ENCODE results near the gene PTGFRN.
A peak's percentile ranks its signal among the peaks of the same experiment; 100 is the strongest.
"Not testable (repeated sequence)": the region's sequence is repeated elsewhere in the genome, so short reads cannot be mapped to it uniquely, and the experiment has no call there.

Gene PTGFRN

DNA sequence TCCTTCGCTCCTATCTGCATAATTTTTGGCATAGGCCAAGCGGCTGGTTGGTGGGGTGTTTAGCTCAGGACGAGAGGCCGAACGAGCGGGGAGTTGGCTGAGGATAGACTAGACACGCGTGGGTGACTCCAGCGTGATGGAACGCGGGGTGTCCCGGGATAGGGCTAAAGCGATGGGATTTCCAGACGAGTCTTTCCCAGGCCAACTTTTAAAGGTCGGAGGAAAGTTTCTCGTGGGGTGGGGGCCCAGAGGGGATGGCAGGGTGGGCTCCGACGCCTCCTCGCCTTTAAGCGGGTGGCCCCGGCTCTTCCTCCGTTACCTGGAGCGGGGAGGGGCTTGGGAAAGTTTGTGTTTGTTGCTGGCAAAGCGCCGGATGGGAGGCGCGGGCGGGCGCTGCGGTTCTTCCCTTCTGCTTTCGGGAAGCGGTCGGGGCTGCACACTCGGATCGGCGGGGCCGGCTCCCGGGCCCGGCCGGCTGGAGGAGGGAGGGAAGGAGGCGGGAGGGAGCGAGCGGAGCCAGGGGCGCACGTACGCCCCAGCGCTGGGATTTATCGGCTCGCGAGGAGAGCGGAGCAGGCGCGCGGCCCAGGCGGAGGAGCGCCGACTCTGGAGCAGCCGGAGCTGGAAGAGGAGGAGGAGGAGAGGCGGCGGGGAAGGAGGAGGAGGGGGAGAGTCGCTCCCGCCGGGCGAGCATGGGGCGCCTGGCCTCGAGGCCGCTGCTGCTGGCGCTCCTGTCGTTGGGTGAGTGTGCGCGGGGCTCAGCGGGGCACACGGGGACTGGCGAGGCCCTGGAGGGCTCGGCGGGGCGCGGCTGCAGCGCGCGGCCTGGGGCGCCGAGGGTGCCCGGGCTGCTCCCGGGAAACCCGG, at the start of gene PTGFRN:
TSS of gene PTGFRN (plus strand) at position 405 of the 867 bp plus-strand sequence. CDS start at position 693, 288 bp downstream.
- peak; percentile 9 for DNase-seq (ENCODE audit: low read depth)

DNA sequence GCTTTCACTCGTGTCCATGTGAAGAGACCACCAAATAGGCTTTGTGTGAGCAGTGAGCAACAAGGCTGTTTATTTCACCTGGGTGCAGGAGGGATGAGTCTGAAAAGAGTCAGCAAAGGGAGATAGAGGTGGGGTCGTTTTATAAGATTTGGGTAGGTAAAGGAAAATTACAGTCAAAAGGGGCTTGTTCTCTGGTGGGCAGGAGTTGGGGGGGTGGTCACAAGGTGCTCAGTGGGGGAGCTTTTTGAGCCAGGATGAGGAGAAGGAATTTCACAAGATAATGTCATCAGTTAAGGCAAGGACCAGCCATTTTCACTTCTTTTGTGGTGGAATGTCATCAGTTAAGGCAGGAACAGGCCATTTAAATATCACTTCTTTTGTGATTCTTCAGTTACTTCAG, 49.5 kb upstream of the PTGFRN start:
- not testable (repeated sequence) for DNase-seq (ENCODE audit: low read depth)

DNA sequence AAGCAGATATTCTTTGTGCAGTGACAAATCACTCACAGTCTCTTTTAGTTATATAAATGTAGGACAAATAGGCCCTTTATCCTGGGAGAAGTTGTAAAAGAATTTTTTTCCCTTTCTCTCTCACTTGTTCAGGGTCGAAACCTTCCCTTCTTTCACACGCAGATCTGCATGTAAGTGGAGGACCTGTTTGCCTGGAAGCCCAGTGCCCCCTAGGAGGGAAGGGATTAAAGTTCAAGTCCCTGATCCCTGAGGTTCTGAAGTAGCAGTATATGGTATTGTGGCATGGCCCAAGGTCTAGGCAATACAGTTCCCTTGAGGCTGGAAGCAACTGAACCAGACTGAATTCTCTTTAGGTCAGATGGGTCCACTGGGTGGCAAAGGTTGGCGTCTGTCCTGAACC, 48.6 kb upstream of the PTGFRN start:
- DNase-seq (ENCODE audit: low read depth), result no peak

DNA sequence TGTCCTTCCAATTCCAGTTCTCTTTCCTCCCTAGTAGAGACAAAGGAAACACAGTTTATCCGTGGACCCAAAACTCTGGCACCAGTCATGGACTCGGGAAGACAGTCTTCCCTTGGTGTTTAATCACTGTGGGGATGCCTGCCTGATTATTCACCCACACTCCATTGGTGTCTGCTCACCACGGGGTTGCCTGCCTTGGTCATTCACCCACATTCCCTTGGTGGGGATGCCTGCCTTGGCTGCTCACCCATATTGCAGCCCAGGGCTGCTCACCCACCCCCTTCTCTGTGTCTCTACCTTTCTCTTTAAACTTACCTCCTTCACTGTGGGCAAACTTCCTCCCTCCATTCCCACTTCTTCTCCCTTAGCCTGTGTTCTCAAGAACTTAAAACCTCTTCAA, 46.7 kb upstream of the PTGFRN start:
- DNase-seq (ENCODE audit: low read depth), result not testable (repeated sequence)

DNA sequence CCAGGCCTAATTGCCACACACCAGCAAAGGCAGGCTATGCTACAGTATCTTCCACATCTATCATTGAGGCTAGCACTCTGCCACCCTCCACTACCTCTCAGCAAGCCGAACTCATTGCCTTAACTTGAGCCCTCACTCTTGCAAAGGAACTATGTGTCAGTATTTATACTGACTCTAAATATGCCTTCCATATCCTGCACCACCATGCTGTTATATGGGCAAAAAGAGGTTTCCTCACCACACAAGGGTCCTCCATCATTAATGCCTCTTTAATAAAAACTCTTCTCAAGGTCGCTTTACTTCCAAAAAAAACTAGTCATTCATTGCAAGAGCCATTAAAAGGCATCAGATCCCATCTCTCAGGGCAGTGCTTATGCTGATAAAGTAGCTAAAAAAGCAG, 43.2 kb upstream of the PTGFRN start:
- DNase-seq (ENCODE audit: low read depth), result not testable (repeated sequence)

DNA sequence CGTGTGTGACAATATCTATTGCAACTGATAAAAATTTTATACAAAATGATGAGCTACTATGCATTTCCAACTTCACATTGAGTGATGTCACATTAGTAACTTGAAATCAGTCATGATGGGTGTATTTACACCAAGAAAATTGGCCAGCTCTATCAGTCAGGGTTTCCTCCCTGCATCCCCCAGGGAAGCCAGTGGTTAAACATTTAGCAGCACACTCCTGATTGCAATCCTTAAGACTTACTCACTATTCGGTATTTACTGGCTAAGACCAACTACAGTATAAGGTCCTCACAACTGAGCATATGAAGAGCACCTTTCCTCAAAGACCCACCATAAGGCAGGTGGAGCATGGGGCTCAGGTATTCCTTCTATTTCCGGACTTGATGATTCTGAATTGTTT, 41.3 kb upstream of the PTGFRN start:
- no peak for DNase-seq (ENCODE audit: low read depth)

DNA sequence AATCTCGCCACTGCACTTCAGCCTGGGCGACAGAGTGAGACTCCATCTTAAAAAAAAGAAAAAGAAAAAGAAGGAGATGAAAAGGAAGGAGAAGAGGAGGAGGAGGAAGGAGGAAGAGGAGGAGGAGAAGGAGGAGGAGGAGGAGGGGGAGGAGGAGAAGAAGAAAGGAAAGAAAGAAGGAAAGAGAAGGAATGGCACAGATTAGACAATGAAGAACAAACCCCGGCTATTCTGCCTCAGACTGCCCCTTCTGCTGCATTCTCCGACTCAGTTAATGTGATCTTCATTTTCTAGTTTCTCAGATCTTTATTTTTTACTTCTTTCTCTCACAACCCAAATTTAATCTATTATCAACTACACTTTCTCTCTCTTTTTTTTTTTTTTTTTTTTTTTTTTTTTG, 40.1 kb upstream of the PTGFRN start:
- DNase-seq (ENCODE audit: low read depth), result no peak

DNA sequence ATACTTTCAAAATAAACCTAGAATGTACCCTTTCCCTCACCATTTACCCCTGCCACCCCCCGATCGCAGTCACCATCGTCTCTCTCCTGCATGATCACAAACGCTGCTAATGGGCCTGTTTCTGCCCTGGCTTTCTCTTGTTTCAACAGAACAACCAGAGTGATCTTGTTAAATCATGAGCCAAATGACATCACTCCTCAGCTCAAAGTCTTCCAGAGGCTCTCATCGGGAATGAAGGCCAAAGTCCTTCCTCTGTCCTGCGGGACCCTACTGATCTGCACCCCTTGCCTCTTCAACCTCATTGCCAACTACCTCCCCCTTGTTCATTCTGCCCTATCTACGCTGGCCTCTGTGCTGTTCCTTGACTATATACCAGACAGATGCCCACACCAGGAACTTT, 39.4 kb upstream of the PTGFRN start:
- DNase-seq (ENCODE audit: low read depth), result no peak

DNA sequence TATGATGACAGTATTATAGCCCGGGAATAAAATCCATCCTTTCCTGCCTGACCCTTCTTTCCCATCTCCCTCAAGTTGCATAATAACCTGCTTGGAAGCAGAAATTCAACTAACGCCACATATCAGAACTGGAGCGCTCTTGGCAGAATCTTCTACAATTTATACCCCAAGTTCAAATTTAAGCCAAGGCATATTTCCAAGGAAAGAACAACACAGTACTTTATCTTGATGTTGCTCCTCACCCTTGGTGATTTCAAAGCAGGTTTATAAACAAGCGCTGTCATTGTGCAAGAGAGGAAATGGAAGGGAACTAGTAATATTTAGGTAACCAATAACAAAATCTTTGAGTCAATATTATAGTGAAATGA, 38.0 kb upstream of the PTGFRN start:
- DNase-seq (ENCODE audit: low read depth), result no peak

DNA sequence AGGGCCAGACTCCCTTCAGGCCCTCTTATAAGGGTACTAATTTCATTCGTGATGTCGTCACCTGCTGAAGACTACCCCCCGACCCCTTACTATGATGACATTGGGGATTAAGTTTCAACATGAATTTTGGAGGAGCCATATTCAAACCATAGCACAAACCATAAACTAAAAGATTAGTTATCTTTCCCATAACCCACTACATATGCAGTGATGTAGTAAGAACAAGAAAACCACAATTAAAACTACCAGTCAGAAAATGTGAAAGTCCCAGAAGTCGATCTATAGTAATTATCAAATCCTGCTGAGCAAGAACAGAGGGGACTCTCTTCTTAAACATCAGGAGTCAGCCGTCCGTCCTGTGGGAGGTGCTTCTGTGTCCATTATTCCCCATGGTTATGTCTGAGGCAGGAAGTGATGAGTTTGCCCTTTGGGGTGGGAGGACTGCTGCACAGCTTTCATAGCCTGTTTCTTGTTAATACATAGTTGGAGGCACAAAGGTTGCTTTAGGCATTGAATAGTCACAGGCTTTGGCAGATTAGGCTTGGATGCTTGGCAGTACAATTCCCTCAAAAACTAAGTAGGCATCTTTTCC, 35.9 kb upstream of the PTGFRN start:
- DNase-seq (ENCODE audit: low read depth), result no peak

DNA sequence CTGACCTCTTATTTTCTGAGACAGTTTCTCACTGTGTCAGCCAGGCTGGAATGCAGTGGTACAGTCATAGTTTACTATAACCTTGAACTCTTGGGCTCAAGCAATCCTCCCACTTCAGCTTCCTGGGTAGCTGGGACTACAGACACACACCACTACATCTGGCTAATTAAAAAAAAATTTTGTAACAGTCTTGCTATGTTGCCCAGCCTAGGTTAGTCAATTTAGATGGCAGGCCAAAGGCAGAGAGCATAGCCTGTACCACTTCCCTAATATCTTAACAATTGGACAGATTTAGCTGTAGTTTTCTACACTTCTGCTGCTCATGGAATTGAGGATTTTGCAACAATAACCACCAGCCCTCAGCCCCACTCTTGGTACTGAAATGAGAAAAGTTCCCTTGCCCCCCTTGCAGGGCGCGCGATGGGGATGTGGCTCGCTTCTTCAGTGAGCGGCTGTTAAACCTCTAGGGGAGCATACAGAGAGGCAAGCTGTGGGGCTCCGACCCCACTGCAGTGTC, 34.9 kb upstream of the PTGFRN start:
- DNase-seq (ENCODE audit: low read depth), result no peak

DNA sequence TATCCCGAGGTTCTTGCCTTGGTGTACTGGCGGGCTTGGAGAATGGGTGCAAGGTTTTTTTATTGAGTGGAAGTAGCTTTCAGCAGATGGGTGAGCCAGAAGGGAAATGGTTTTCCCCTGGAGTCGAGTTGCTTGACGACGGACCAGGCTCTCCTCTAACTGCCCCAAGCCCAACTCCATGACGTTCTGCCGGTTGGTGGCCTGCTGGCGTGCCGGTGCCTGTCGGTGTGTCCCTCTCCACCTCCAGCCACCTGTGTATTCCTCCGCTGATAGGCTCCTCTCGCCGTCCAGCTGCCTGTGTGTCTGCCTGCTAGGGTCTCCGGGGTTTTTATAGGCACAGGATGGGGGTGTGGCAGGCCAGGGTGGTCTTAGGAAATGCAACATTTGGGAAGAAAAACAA, 34.3 kb upstream of the PTGFRN start:
- DNase-seq (ENCODE audit: low read depth), result no peak

DNA sequence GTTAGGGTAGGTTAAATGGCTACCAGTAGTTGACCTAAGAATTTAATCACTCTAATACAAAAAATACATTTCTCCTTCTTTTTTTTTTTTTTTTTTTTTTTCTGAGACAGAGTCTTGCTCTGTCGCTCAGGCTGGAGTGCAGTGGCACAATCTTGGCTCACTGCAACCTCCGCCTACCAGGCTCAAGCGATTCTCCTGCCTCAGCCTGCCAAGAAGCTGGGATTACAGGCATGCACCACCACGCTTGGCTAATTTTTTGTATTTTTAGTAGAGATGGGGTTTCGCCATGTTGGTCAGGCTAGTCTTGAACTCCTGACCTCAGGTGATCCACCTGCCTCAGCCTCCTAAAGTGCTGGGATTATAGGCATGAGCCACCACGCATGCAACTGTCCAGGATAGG, 33.8 kb upstream of the PTGFRN start:
- DNase-seq (ENCODE audit: low read depth), result not testable (repeated sequence)

DNA sequence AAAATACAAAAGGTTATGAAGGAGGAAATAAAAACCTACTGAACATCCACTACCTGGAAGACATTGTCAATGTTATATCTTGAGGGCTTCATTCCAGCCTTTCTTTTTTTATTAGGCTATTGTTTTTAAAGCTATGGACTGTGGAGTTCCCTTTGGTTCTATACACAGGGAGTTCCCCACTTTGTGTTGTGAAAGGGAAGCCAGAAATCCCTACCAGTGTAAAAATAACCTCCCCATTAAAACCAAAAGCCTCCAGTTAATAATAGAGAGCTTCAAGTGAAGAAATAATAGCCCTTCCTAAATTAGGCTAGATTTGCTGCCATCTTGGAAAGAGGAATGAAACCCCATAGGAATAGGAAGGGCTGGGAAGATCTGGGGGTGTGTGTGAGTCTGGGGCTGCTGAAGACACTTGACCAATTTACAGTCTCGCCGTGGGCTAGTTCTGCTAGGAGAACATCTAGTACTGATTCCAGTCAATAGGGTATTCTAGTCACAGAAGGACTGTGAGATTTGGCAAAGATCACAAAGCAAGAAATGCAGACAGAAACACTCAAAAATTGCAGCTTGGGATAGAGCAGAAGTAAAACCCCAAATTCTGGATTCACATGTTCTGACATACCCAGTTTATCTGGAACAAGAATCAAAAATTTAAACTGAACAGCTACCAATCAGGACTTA, 32.4 kb upstream of the PTGFRN start:
- DNase-seq (ENCODE audit: low read depth), result no peak

DNA sequence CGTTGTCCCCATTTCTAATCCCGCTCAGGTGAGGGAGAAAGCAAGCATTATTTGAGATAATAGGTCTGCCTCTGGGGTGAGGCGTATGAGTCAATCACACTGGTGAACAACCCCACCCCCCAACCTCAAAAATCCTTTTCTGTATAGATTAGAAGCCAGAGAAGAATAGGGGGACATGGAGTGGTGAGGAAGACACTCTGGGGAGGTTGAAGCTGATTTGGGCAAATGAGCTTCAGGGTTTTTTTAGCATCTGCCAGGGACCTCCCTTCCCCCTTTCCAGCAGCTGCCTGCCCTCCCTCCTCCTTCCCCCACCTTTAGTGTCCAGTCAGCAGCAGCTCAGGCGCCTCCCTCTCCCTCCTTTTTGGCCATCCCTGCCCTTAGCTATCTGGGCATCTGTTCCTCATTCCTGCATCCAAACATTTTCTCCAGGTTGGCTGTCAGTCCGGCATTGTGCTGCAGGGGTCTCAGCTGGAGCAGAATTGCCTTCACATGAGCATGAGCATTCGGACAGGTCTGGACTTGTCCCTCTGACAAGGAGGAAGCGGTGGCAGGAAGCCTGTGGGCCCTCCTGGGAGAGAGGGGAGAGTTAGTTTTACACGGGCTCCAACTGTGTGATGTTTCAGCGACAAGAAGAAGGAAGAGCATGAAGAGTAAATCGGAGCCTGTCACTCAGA, 30.8 kb upstream of the PTGFRN start:
- no peak for DNase-seq (ENCODE audit: low read depth)

DNA sequence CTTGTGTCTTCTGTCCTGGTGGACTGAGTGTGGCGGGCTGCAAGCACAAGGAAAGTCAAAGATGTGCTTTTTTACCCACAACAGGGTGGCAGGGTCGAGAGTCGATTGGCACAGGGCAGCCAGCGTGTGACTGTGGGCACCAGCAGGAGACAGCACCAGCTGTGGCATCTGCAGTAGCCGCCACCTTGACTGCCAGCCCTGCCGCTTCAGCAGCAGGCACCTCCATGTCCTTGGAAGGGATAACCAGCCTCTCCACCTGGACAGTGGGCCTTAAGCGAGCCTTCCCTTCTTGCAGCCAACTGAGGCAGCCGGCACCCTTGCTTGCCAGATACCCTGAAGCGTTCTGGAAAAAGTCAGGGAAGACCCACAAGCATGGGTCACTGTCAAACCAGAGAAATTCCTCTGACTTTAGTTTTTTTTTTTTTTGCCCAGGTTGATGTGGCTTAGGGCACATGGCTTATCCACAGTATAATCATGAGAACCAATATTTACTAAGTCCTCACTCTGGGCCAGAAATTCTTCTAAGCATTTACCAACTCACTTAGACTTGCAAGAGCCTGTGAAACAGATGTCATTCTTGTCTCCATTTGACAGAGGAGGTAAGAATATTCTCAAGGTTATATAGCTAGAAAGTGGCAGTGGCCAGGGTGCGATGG, 30.1 kb upstream of the PTGFRN start:
- DNase-seq (ENCODE audit: low read depth), result no peak

DNA sequence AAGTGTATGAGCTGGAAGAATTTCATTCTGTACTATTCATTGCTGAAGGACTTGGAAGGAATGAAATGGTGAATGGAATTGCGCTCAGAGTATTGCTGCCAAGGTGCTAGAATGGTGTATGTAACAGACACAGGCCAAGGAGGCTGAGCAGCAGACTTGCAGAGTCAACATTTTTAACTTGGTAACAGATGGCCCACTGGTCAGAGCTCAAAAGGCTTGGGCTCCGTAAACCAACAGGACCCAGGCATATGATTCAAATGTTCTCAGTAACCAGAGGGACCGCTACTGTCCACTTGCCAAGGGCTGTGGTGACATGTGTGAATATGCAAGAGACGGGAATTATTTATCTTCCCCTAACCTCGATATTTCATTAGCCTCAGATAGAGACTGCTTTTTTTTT, 28.8 kb upstream of the PTGFRN start:
- no peak for DNase-seq (ENCODE audit: low read depth)

DNA sequence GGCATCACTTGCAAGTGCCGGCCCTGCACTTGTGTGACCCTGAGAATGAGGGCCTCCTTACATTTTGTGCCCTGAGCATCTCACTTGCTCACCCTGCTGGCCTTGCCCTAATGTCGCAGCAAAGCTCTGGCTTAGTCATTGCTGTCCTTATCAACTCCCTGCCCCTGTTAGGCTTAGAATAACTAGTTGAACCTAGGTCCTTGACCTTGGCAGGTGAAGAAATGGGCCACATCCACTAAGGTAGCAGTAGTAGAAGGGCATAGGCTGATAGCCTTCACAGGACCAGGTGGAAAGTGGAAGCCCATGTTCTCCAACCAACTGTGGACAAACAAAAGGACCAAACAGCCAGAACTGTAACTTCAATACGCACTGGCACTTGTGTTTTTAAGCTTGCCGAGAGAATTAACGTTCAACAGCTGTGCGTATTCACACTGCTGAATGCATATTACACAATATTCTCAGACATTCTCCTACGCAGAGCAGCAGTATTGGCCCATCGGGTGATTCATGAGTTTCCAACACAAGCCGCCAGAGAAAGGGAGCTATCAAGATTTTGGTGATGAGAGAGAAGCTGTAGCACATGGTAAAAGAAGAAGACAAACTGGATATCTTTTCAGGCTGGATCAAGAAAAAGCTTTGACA, 27.7 kb upstream of the PTGFRN start:
- DNase-seq (ENCODE audit: low read depth), result no peak

DNA sequence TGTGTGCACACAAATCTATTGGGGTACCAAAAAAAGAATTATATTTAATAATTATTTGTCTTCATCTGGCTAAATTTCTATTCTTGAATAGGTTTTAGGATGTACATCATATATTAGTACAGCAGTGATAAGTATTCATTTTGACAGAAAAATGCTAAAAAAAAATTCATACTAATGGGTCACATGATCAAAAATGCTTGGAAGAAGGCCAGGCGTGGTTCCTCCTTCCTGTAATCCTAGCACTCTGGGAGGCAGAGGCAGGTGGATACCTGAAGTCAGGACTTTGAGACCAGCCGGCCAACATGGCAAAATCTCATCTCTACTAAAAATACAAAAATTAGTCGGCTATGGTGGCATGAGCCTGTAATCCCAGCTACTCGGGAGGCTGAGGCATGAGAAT, 26.9 kb upstream of the PTGFRN start:
- no peak for DNase-seq (ENCODE audit: low read depth)

DNA sequence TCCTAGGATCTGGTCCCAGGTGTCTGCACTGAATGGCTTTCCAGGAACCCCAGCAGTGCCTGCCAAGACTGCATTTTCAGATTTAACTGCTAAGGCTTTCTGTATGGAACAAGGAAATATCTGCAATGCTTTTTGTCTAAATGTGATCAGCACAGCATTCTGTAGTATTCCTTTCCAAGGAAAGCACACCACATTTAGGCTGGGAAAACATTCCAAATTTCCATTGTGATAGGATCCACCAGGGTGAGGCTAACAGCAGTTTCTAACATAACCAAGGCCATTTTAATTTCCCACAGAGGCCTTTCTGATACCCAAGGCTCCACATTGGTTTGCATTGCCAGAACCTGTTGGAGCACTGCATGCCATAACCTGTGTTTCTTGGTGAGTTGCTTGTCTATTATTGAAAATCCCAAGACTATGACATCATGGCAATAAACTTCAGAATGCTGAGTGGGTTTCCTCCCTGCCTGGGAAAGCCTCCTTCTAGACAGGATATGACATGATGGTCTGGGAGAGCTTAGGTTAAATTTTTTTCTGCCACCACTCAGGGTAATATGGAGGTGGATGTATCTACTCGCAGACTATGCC, 23.3 kb upstream of the PTGFRN start:
- no peak for DNase-seq (ENCODE audit: low read depth)

DNA sequence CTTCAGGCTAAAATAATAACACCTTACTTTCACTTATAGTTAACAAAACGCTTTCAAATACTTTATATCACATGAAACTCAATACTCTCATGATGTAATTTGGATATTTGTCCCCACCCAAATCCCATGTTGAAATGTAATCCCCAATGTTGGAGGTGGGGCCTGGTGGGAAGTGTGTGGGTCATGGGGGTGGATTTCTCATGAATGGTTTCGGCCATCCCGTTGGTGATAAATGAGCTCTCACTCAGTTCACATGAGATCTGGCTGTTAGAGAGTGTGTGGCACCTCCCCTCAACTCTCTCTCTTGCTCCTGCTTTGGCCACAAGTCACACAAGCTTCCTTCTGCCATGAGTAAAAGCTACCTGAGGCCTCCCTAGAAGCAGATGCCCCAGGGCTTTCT, 22.5 kb upstream of the PTGFRN start:
- DNase-seq (ENCODE audit: low read depth), result no peak
